K562 (cell line): ENCODE results near the gene WSCD2. TPM values are rescaled to one million over a fixed set of nuclear protein-coding genes. Genes with fewer than 3 reads are reported as not detected.

Experiments used
- ATAC-seq: fragments of 200-7000 bp; cut with Tn5 transposase; 3 replicates; pipeline ENCODE4 v1.9.1; 2020; ENCODE audit warnings: moderate library complexity
- BruUV-seq: library from RNA; stranded (reverse); fragments of 400-500 nt; replicated peaks from 2 replicates; lab custom pipeline; 2021; lab: Mats Ljungman, UMichigan
- CTCF ChIA-PET: fragments of 300-600 bp; formaldehyde crosslinking; extraction: SDS; loops from one replicate; lab custom pipeline; 2021; ENCODE audit warnings: low intra/inter-chr PET ratio; lab: Yijun Ruan, JAX
- POLR2A ChIA-PET: fragments of 300-600, 350-650 bp; sonication (Branson Sonifier 250); formaldehyde crosslinking; extraction: SDS; loops from one replicate; lab custom pipeline; 2021; ENCODE audit warnings: antibody characterized with exemption, inconsistent platforms; lab: Yijun Ruan, JAX
- DNase-seq, 4 experiments: peaks; one replicate each; pipeline versions ENCODE4 v3.0.0 to v3.0.0-alpha.2; 2011 to 2018; ENCODE audit warnings: low spot score in 3 of 4, mixed read lengths in 3 of 4; ENCODE audit errors: extremely low read depth in 1 of 4
- FAIRE-seq: peaks from 2 replicates; lab custom pipeline; 2011; peaks lifted over from hg19 to GRCh38; lab: Jason Lieb, UNC
- H2AFZ ChIP-seq: 2 replicates; pipeline ENCODE4 v1.6.0; 2011; ENCODE audit warnings: low read depth, low read length, control low read depth, inconsistent platforms
- H3K27ac ChIP-seq: fragments of 200-600 bp; 3 replicates; pipeline ENCODE4 v1.8.0; 2011; ENCODE audit warnings: low read depth, mild to moderate bottlenecking, control low read depth, inconsistent platforms, low read length, moderate library complexity, mixed read lengths; ENCODE audit errors: extremely low read depth
- H3K27me3 ChIP-seq, 2 experiments: fragments of 300-600 bp in 1 of 2; 2 replicates in 1 of 2; 3 replicates in 1 of 2; pipeline versions ENCODE4 v1.6.0 to v1.8.0; 2011; ENCODE audit warnings: inconsistent platforms in 2 of 2, low read length in 2 of 2, mild to moderate bottlenecking in 1 of 2, mixed read lengths in 1 of 2, moderate library complexity in 1 of 2; ENCODE audit not compliant: control insufficient read depth in 2 of 2, insufficient read depth in 2 of 2
- H3K36me3 ChIP-seq: fragments of 300-600 bp; 3 replicates; pipeline ENCODE4 v1.8.0; 2011; ENCODE audit warnings: mild to moderate bottlenecking, low read length, inconsistent platforms; ENCODE audit not compliant: control insufficient read depth, insufficient read depth
- H3K4me1 ChIP-seq, 2 experiments: fragments of 200-600 bp in 1 of 2; replicated peaks in 1 of 2; 2 replicates in 1 of 2; 3 replicates in 1 of 2; pipeline versions ENCODE4 v1.5.1 to v1.8.0; 2011; ENCODE audit warnings: inconsistent platforms in 2 of 2, low read length in 2 of 2, mild to moderate bottlenecking in 1 of 2, mixed read lengths in 1 of 2, moderate library complexity in 1 of 2; ENCODE audit not compliant: control insufficient read depth in 2 of 2, insufficient read depth in 2 of 2
- H3K4me2 ChIP-seq: 2 replicates; pipeline ENCODE4 v1.6.1; 2011; ENCODE audit warnings: low read length, control low read depth, inconsistent platforms, mixed read lengths; ENCODE audit not compliant: insufficient read depth
- H3K4me3 ChIP-seq: fragments of 200-600 bp; sonication (generic), shearing (Covaris generic); 2 replicates; pipeline ENCODE4 v1.5.1; 2016; ENCODE audit warnings: control low read depth, inconsistent platforms
- H3K79me2 ChIP-seq: fragments of 200-600 bp; 3 replicates; pipeline ENCODE4 v1.8.0; 2011; ENCODE audit warnings: low read length, inconsistent platforms; ENCODE audit not compliant: control insufficient read depth, insufficient read depth
- H3K9ac ChIP-seq, 2 experiments: 2 replicates each; pipeline versions ENCODE4 v1.6.0 to v1.6.1; 2011; ENCODE audit warnings: low read depth in 2 of 2, low read length in 2 of 2, control low read depth in 1 of 2, inconsistent platforms in 1 of 2, mild to moderate bottlenecking in 1 of 2, mixed read lengths in 1 of 2; ENCODE audit not compliant: insufficient read depth in 1 of 2
- H3K9me1 ChIP-seq: one replicate; pipeline ENCODE4 v1.6.0; 2011; ENCODE audit warnings: inconsistent platforms, mild to moderate bottlenecking, low read length, moderate library complexity; ENCODE audit not compliant: control insufficient read depth, insufficient read depth
- H3K9me3 ChIP-seq: replicated peaks from 2 replicates; pipeline ENCODE4 v1.5.1; 2011; ENCODE audit warnings: low read depth, low read length, inconsistent platforms; ENCODE audit not compliant: control insufficient read depth, insufficient read depth
- H4K20me1 ChIP-seq: replicated peaks from 2 replicates; pipeline ENCODE4 v1.6.1; 2011; ENCODE audit warnings: low read length, inconsistent platforms, mixed read lengths; ENCODE audit not compliant: control insufficient read depth, insufficient read depth
- ATF6 ChIP-seq: sonication (generic); formaldehyde crosslinking; IDR thresholded peaks from 2 replicates; pipeline ENCODE4 v1.4.0; 2020; ENCODE audit warnings: mild to moderate bottlenecking, missing genetic modification reagents
- ZNF280B ChIP-seq: fragments of 250-450 bp; sonication (Bioruptor Pico); IDR thresholded peaks from 2 replicates; pipeline ENCODE4 v1.5.1; 2021; ENCODE audit warnings: mild to moderate bottlenecking
- WGBS: fragments of 100-300 bp; shearing (Covaris generic); methylation state at CpG from one replicate; pipeline ENCODE4 v1.1.6; 2016; ENCODE audit warnings: low coverage, mixed read lengths; ENCODE audit not compliant: insufficient coverage; ENCODE audit errors: missing lambda C conversion rate; 5-methylcytosine and 5-hydroxymethylcytosine counted together
- in situ Hi-C: fragments of 300-500 bp; cut with MboI; formaldehyde crosslinking; loops from 4 replicates; pipeline ENCODE4 v1.15.0; 2018; ENCODE audit warnings: inconsistent platforms, mixed read lengths
- intact Hi-C: fragments of 100-400 bp; cut with micrococcal nuclease; formaldehyde crosslinking; loops from 2 replicates; pipeline ENCODE4 v1.14.2; 2022
- polyA plus RNA-seq, 8 experiments: library from polyadenylated mRNA; depleted of rRNA in 4 of 8; stranded (reverse) in 5 of 8; unstranded in 3 of 8; fragments of >200 nt; fragmentation: Nextera tagmentation in 2 of 8; fragmentation: Illumina TruSeq in 1 of 8; extraction: Ambion mirVana in 2 of 8; extraction: Trizol in 1 of 8; gene quantifications; 2 replicates each; pipeline versions ENCODE4 v1.2.1 to v1.2.3, GENCODE V29; 2011 to 2014; ENCODE audit warnings: inconsistent platforms in 1 of 8, missing spikeins in 1 of 8
- total RNA-seq, 7 experiments: library from RNA; depleted of rRNA in 6 of 7; stranded (reverse); fragments of >200 nt in 6 of 7; fragmentation: Illumina TruSeq in 2 of 7; extraction: Trizol in 2 of 7; gene quantifications; 2 replicates each; pipeline versions ENCODE4 v1.2.1 to v1.2.3, GENCODE V29; 2011 to 2021; ENCODE audit warnings: low replicate concordance in 1 of 7
- TF ChIP-seq, protein P1 (sequence below), 2 experiments: fragments of 450-650 bp; IDR thresholded peaks; 2 replicates each; pipeline ENCODE4 v1.6.1; 2016
- TF ChIP-seq, protein P2 (sequence below): fragments of 250-450 bp; sonication (Bioruptor Pico); IDR thresholded peaks from 2 replicates; pipeline ENCODE4 v1.8.0; 2022; ENCODE audit warnings: moderate library complexity, mild to moderate bottlenecking, inconsistent platforms

WSCD2 gene
- total and polyA plus RNA-seq, 9 of the 15 experiments (the other 6 are each of a cell fraction or from before 2014, with no cell fraction given), result 0.72 to 14.1 (median 4.0) TPM

GRCh38 chr12:108254517-108255251, 125.6 kb downstream of the WSCD2 start (continued):
- no peak for TF ChIP-seq ATF6 (CRISPR knock-in tag)

GRCh38 chr12:108255252-108255602, 126.1 kb downstream of the WSCD2 start:
- no peak for FAIRE-seq
- H3K27ac ChIP-seq, result no peak overlapping the region
- TF ChIP-seq, protein P1, sequence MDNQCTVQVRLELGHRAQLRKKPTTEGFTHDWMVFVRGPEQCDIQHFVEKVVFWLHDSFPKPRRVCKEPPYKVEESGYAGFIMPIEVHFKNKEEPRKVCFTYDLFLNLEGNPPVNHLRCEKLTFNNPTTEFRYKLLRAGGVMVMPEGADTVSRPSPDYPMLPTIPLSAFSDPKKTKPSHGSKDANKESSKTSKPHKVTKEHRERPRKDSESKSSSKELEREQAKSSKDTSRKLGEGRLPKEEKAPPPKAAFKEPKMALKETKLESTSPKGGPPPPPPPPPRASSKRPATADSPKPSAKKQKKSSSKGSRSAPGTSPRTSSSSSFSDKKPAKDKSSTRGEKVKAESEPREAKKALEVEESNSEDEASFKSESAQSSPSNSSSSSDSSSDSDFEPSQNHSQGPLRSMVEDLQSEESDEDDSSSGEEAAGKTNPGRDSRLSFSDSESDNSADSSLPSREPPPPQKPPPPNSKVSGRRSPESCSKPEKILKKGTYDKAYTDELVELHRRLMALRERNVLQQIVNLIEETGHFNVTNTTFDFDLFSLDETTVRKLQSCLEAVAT (IDR thresholded peaks at IDR 0.05), result no peak
- TF ChIP-seq ZNF280B (CRISPR knock-in tag), result no peak
- TF ChIP-seq, protein P2, sequence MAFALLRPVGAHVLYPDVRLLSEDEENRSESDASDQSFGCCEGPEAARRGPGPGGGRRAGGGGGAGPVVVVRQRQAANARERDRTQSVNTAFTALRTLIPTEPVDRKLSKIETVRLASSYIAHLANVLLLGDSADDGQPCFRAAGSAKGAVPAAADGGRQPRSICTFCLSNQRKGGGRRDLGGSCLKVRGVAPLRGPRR (CRISPR knock-in tag), result no peak

More at GRCh38 chr12:108255252-108255602, 126.1 kb downstream of the WSCD2 start:
- in situ Hi-C loops, result no loop called here
- Histone ChIP-seq H3K36me3 (no peaks in the 10 kb centered on the region), H3K4me1 (no peaks in the 10 kb centered on the region), H3K9me1 (no peaks in the 10 kb centered on the region), H4K20me1 (no peaks in the 10 kb centered on the region; the same call in 1 of the 2 replicates), H3K4me3 (no peak overlapping the region), H3K27me3 (peaks cover 5 to 24% of the 10 kb centered on the region in 2 experiments), H3K9me3 (no peaks in the 10 kb centered on the region), H3K79me2 (no peaks in the 10 kb centered on the region), H3K9ac (no peak overlapping the region), H2AFZ (no peak overlapping the region), H3K4me2 (no peak overlapping the region)
- ChIA-PET POLR2A (no interaction called here), CTCF (no interaction called here)
- no TSS peak for BruUV-seq
- ATAC-seq (no peak), DNase-seq (no peak)
- WGBS, result 0% methylated on average over 3 of the region's 3 CpGs
- intact Hi-C loops, result no loop called here
